ENCODE measurements around the gene ORC1.

The ORC1 gene

DNA sequence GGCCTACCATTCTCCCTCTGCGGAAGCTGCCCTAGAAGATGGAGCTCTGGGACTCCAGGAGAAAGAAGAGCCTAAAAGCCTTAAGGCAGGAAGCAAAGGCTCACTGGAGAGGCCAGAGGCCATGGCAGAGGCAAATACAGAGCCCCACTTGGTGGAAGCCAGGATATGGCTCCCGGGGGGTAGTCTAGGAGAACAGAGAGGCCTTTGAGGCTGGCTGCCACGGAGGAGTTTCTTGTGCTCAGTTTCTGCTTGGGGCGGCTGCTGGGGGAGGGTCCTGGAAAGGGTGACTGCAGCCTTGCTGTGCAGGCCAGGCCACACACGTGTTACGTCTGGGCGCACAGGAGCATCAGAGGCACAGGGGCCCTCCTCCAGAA lies 43.6 kb downstream of the ORC1 start:
- no peak overlapping the region for H3K4me3 ChIP-seq (ENCODE audit: low read length in 2 of 2)
- no peak overlapping the region for H3K18ac ChIP-seq (ENCODE audit: low read length)
- DNase-seq (ENCODE audit: low spot score), result no peak
- H3K14ac ChIP-seq (ENCODE audit: low read length), result no peak overlapping the region
- H2AFZ ChIP-seq (ENCODE audit: low read length), result no peak overlapping the region
- H3K4ac ChIP-seq (ENCODE audit: low read length), result no peak overlapping the region
- no peaks in the 10 kb centered on the region for H3K9me3 ChIP-seq (replicated peaks in 1 of 2; ENCODE audit: control insufficient read depth in 2 of 2, insufficient read depth in 1 of 2, low read depth in 1 of 2, low read length in 2 of 2)
- no peak overlapping the region for H2BK5ac ChIP-seq (ENCODE audit: low read length)
- H3K4me1 ChIP-seq (ENCODE audit: control insufficient read depth in 2 of 2, insufficient read depth in 1 of 2, low read depth in 1 of 2, low read length in 2 of 2), result peaks cover 3 to 8% of the 10 kb centered on the region in 2 donors
- no peak overlapping the region for H2BK15ac ChIP-seq (ENCODE audit: low read length)
- WGBS, 2 donors (ENCODE audit: extremely low coverage in 2 of 2, insufficient read length in 2 of 2, insufficient replicate concordance in 1 of 2), result no CpG with 5 or more reads among the region's 7 CpGs
- H4K8ac ChIP-seq (ENCODE audit: low read depth, low read length), result no peak overlapping the region
- H3K9ac ChIP-seq (ENCODE audit: low read depth, low read length, poor library complexity), result no peak overlapping the region
- H2BK12ac ChIP-seq (ENCODE audit: low read length), result no peak overlapping the region
- no peak overlapping the region for H3K27ac ChIP-seq (replicated peaks; ENCODE audit: low read length)
- H3K36me3 ChIP-seq (replicated peaks in 1 of 2; ENCODE audit: control insufficient read depth in 2 of 2, insufficient read depth in 2 of 2, low read length in 2 of 2), result peaks cover 68 to 88% of the 10 kb centered on the region in 2 donors
- H3K27me3 ChIP-seq (ENCODE audit: control insufficient read depth in 3 of 3, insufficient read depth in 3 of 3, low read depth in 1 of 3, low read length in 3 of 3), result no peaks in the 10 kb centered on the region
- peaks cover 13% of the 10 kb centered on the region for H3K79me1 ChIP-seq (ENCODE audit: low read depth, low read length)
- H2AK5ac ChIP-seq (ENCODE audit: low read depth, low read length), result no peak overlapping the region
- no peak overlapping the region for H3K23ac ChIP-seq (ENCODE audit: low read depth, low read length, poor library complexity)
- H2BK120ac ChIP-seq (ENCODE audit: low read depth, low read length), result no peak overlapping the region
- H4K91ac ChIP-seq (ENCODE audit: low read depth, low read length, poor library complexity), result no peak overlapping the region
- H3K4me2 ChIP-seq (ENCODE audit: insufficient read depth, low read length, poor library complexity, severe bottlenecking), result no peak overlapping the region

DNA sequence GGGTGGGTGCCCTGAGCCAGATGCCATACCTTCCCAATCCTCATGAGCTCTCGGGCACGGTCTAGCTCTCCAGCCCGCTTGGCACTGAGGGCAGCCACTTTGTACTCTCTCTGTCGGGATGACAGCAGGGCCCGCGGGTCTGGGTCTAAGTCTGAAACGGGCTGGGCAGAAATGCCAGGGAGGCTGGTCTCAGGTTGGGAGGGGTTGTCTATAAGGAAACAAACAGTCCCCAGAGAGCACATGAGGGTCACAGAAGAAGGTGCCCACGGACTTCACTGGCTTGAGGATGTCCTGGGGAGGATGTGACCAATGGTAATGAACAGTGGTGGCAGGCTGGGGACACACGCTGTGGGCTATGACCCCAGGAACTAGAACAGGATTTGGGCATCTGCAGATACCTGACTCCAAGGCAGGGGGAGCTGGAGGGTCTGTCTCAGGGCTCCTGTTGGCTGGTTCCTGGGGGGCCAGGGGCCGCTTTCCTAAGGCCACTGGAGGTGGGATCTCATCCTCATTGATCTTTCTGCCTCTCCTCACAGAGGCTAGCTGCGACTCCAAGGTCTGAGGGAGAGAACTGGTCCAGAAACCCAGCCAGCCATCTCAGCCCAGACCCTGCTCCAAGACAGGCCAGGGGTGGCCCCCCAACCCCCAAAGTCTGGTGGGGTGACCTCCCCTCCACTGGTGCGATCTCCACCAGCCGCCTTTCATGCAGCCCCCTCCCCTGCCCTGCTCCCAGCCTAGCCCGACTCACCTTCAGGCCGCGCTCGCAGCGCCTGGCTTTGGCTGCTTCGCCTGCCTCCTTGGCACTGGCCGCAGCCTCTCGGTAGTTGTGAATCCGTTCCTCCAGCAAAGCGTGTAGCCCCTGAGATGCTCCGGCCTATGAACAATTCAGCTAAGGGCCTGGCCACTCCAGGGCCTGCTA lies 44.3 kb downstream of the ORC1 start:
- peaks cover 7% of the 10 kb centered on the region for H3K79me1 ChIP-seq (ENCODE audit: low read depth, low read length)
- H3K27me3 ChIP-seq (ENCODE audit: control insufficient read depth in 3 of 3, insufficient read depth in 3 of 3, low read depth in 1 of 3, low read length in 3 of 3), result no peaks in the 10 kb centered on the region
- H3K9me3 ChIP-seq (replicated peaks in 1 of 2; ENCODE audit: control insufficient read depth in 2 of 2, insufficient read depth in 1 of 2, low read depth in 1 of 2, low read length in 2 of 2), result no peaks in the 10 kb centered on the region
- H2BK120ac ChIP-seq (ENCODE audit: low read depth, low read length), result no peak overlapping the region
- H3K4me2 ChIP-seq (ENCODE audit: insufficient read depth, low read length, poor library complexity, severe bottlenecking), result no peak overlapping the region
- no peak overlapping the region for H2BK15ac ChIP-seq (ENCODE audit: low read length)
- peaks cover 74 to 94% of the 10 kb centered on the region in 2 donors for H3K36me3 ChIP-seq (replicated peaks in 1 of 2; ENCODE audit: control insufficient read depth in 2 of 2, insufficient read depth in 2 of 2, low read length in 2 of 2)
- no peak overlapping the region for H2BK12ac ChIP-seq (ENCODE audit: low read length)
- H3K4ac ChIP-seq (ENCODE audit: low read length), result no peak overlapping the region
- H3K14ac ChIP-seq (ENCODE audit: low read length), result peak overlapping the region; percentile 10
- peak overlapping the region; percentile 35 for H3K23ac ChIP-seq (ENCODE audit: low read depth, low read length, poor library complexity)
- no peak overlapping the region for H2AFZ ChIP-seq (ENCODE audit: low read length)
- no peak overlapping the region for H2AK5ac ChIP-seq (ENCODE audit: low read depth, low read length)
- H3K4me3 ChIP-seq (ENCODE audit: low read length in 2 of 2), result no peak overlapping the region
- no peak overlapping the region for H3K9ac ChIP-seq (ENCODE audit: low read depth, low read length, poor library complexity)
- DNase-seq (ENCODE audit: low spot score), result no peak
- no peak overlapping the region for H4K8ac ChIP-seq (ENCODE audit: low read depth, low read length)
- H3K18ac ChIP-seq (ENCODE audit: low read length), result no peak overlapping the region
- H4K91ac ChIP-seq (ENCODE audit: low read depth, low read length, poor library complexity), result no peak overlapping the region
- WGBS, 2 donors (ENCODE audit: extremely low coverage in 2 of 2, insufficient read length in 2 of 2, insufficient replicate concordance in 1 of 2), result no CpG with 5 or more reads among the region's 24 CpGs
- H2BK5ac ChIP-seq (ENCODE audit: low read length), result no peak overlapping the region
- H3K27ac ChIP-seq (replicated peaks; ENCODE audit: low read length), result no peak overlapping the region
- H3K4me1 ChIP-seq (ENCODE audit: control insufficient read depth in 2 of 2, insufficient read depth in 1 of 2, low read depth in 1 of 2, low read length in 2 of 2), result peaks cover 1 to 5% of the 10 kb centered on the region in 2 donors

DNA sequence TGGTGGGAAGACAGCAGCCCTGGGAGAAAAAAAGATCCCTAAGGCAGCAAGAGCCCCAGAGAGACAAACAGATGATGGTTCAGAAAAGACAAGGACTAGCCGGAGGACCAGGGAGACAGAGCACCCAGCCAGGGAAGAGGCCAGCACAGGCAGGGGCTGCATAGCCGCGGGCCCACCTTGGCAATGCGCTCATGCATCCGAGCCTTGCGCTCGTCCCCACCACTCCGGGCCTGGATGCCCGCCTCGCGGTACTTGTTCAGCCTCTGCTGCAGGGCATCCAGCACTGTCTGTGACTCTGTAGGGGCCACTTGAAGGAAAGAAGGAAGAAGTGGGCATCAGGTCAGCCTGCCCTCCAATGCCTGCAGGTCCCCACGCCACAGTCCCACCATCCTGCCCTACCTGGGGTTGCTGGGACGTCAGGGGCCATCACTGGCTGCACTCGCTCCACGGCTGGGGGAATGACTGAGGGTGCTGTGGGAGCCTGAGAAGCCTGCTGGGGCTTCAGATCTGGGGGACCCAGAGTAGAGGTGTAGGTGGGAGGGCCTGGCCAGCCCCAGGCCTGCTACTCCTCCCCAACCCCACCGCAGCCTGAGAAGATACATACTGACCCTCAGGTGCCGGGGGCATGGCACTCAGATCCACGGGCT lies 45.2 kb downstream of the ORC1 start:
- Histone ChIP-seq H3K18ac (ENCODE audit: low read length) (no peak overlapping the region), H4K8ac (ENCODE audit: low read depth, low read length) (no peak overlapping the region), H3K23ac (ENCODE audit: low read depth, low read length, poor library complexity) (no peak overlapping the region), H3K4me2 (ENCODE audit: insufficient read depth, low read length, poor library complexity, severe bottlenecking) (no peak overlapping the region), H3K79me1 (ENCODE audit: low read depth, low read length) (peaks cover 4% of the 10 kb centered on the region), H3K4me1 (ENCODE audit: control insufficient read depth in 2 of 2, insufficient read depth in 1 of 2, low read depth in 1 of 2, low read length in 2 of 2) (no peaks in the 10 kb centered on the region), H2BK15ac (ENCODE audit: low read length) (no peak overlapping the region), H3K36me3 (replicated peaks in 1 of 2; ENCODE audit: control insufficient read depth in 2 of 2, insufficient read depth in 2 of 2, low read length in 2 of 2) (peaks cover 83 to 97% of the 10 kb centered on the region in 2 donors), H3K27me3 (ENCODE audit: control insufficient read depth in 3 of 3, insufficient read depth in 3 of 3, low read depth in 1 of 3, low read length in 3 of 3) (no peaks in the 10 kb centered on the region), H3K14ac (ENCODE audit: low read length) (no peak overlapping the region), H2BK12ac (ENCODE audit: low read length) (peak overlapping the region; percentile 73), H3K9me3 (replicated peaks in 1 of 2; ENCODE audit: control insufficient read depth in 2 of 2, insufficient read depth in 1 of 2, low read depth in 1 of 2, low read length in 2 of 2) (no peaks in the 10 kb centered on the region), H4K91ac (ENCODE audit: low read depth, low read length, poor library complexity) (no peak overlapping the region), H2AFZ (ENCODE audit: low read length) (no peak overlapping the region), H2BK120ac (ENCODE audit: low read depth, low read length) (no peak overlapping the region), H3K27ac (replicated peaks; ENCODE audit: low read length) (no peak overlapping the region), H3K9ac (ENCODE audit: low read depth, low read length, poor library complexity) (no peak overlapping the region), H2AK5ac (ENCODE audit: low read depth, low read length) (no peak overlapping the region), H2BK5ac (ENCODE audit: low read length) (no peak overlapping the region), H3K4me3 (ENCODE audit: low read length in 2 of 2) (no peak overlapping the region), H3K4ac (ENCODE audit: low read length) (peak overlapping the region; percentile 37)
- WGBS, 2 donors (ENCODE audit: extremely low coverage in 2 of 2, insufficient read length in 2 of 2, insufficient replicate concordance in 1 of 2), result no CpG with 5 or more reads among the region's 18 CpGs
- no peak for DNase-seq (ENCODE audit: low spot score)

DNA sequence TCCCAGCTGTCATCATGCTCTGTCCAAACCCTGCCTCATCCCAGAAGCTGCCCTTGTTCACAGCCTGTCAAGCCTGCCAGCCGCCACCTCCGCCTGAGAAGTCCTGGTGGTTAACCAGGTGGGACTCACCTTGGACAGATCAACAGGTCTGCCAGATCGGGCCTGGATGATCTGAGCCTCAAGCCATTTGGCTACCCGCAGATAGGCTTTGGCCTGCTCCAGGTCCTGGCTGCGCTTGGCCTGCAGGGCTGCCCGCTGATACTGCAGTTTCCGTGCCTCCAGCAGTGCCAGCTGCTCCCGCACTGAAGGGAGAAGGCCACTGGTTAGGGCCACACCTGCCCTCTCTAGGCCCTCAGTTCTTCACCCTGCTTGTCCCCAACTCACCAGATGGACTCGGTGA lies 46.8 kb downstream of the ORC1 start:
- Histone ChIP-seq H4K91ac (ENCODE audit: low read depth, low read length, poor library complexity) (no peak overlapping the region), H3K18ac (ENCODE audit: low read length) (no peak overlapping the region), H3K9ac (ENCODE audit: low read depth, low read length, poor library complexity) (no peak overlapping the region), H2BK120ac (ENCODE audit: low read depth, low read length) (no peak overlapping the region), H3K9me3 (replicated peaks in 1 of 2; ENCODE audit: control insufficient read depth in 2 of 2, insufficient read depth in 1 of 2, low read depth in 1 of 2, low read length in 2 of 2) (no peaks in the 10 kb centered on the region), H3K4ac (ENCODE audit: low read length) (no peak overlapping the region), H3K4me1 (ENCODE audit: control insufficient read depth in 2 of 2, insufficient read depth in 1 of 2, low read depth in 1 of 2, low read length in 2 of 2) (no peaks in the 10 kb centered on the region), H2BK12ac (ENCODE audit: low read length) (no peak overlapping the region), H2AK5ac (ENCODE audit: low read depth, low read length) (no peak overlapping the region), H3K79me1 (ENCODE audit: low read depth, low read length) (peaks cover 4% of the 10 kb centered on the region), H3K4me3 (ENCODE audit: low read length in 2 of 2) (no peak overlapping the region), H3K23ac (ENCODE audit: low read depth, low read length, poor library complexity) (peak overlapping the region; percentile 14), H3K36me3 (replicated peaks in 1 of 2; ENCODE audit: control insufficient read depth in 2 of 2, insufficient read depth in 2 of 2, low read length in 2 of 2) (peaks cover 88 to 100% of the 10 kb centered on the region in 2 donors), H3K27ac (replicated peaks; ENCODE audit: low read length) (no peak overlapping the region), H2BK15ac (ENCODE audit: low read length) (no peak overlapping the region), H2AFZ (ENCODE audit: low read length) (no peak overlapping the region), H3K14ac (ENCODE audit: low read length) (no peak overlapping the region), H3K4me2 (ENCODE audit: insufficient read depth, low read length, poor library complexity, severe bottlenecking) (no peak overlapping the region), H2BK5ac (ENCODE audit: low read length) (no peak overlapping the region), H3K27me3 (ENCODE audit: control insufficient read depth in 3 of 3, insufficient read depth in 3 of 3, low read depth in 1 of 3, low read length in 3 of 3) (no peaks in the 10 kb centered on the region), H4K8ac (ENCODE audit: low read depth, low read length) (no peak overlapping the region)
- no CpG with 5 or more reads among the region's 9 CpGs for WGBS, 2 donors (ENCODE audit: extremely low coverage in 2 of 2, insufficient read length in 2 of 2, insufficient replicate concordance in 1 of 2)
- no peak for DNase-seq (ENCODE audit: low spot score)

All from neuronal stem cell (in vitro differentiated cells).